Nephron (organoid): ENCODE data around the gene GPX3.

Experiments
- H3K27ac Mint-ChIP-seq, 3 experiments: 2 replicates each; pipeline ENCODE4 v1.8.0; 2020; ENCODE audit warnings: mixed read lengths in 3 of 3, mild to moderate bottlenecking in 2 of 3, moderate library complexity in 1 of 3
- H3K27me3 Mint-ChIP-seq: 2 replicates; pipeline ENCODE4 v1.8.0; 2021; ENCODE audit warnings: low read depth, mild to moderate bottlenecking, moderate library complexity, mixed read lengths
- H3K36me3 Mint-ChIP-seq: 2 replicates; pipeline ENCODE4 v1.8.0; 2020; ENCODE audit warnings: low read depth, mixed read lengths
- H3K4me1 Mint-ChIP-seq: 2 replicates; pipeline ENCODE4 v1.8.0; 2020; ENCODE audit warnings: mixed read lengths
- H3K4me3 Mint-ChIP-seq, 3 experiments: 2 replicates each; pipeline ENCODE4 v1.8.0; 2020; ENCODE audit warnings: mild to moderate bottlenecking in 3 of 3, mixed read lengths in 3 of 3, moderate library complexity in 2 of 3
- H3K9me3 Mint-ChIP-seq: 2 replicates; pipeline ENCODE4 v1.8.0; 2020; ENCODE audit warnings: mixed read lengths
- CTCF ChIP-seq, 3 experiments: fragments of 200-600 bp; sonication (generic); IDR thresholded peaks; one replicate each; pipeline ENCODE4 v1.5.0; 2021; ENCODE audit warnings: antibody characterized with exemption in 3 of 3; ENCODE audit not compliant: unreplicated experiment in 3 of 3

GPX3 gene

GRCh38 chr5:151068433-151069197 is 48.2 kb downstream of the GPX3 start:
- Mint-ChIP-seq H3K4me3 (no peak overlapping the region), H3K27ac (peak overlapping the region in 2 of 3 experiments; percentile 33 to 49), H3K9me3 (no peaks in the 10 kb centered on the region), H3K36me3 (no peaks in the 10 kb centered on the region), H3K27me3 (no peaks in the 10 kb centered on the region), H3K4me1 (peaks cover 71% of the 10 kb centered on the region)
- no peak for TF ChIP-seq CTCF (IDR thresholded peaks at IDR 0.05; ENCODE audit: unreplicated experiment in 3 of 3)

- TF ChIP-seq CTCF (IDR thresholded peaks at IDR 0.05; ENCODE audit: unreplicated experiment in 3 of 3): no peak
- Mint-ChIP-seq H3K27me3 (no peaks in the 10 kb centered on the region), H3K27ac (peak overlapping the region in 2 of 3 experiments; percentile 13 to 60), H3K4me3 (no peak overlapping the region), H3K4me1 (peaks cover 63% of the 10 kb centered on the region), H3K36me3 (no peaks in the 10 kb centered on the region), H3K9me3 (no peaks in the 10 kb centered on the region)
These were observed 50.1 kb downstream of the GPX3 start for GRCh38 chr5:151070449-151070848.

GRCh38 chr5:151071021-151071420 is 50.6 kb downstream of the GPX3 start:
- Mint-ChIP-seq H3K27ac (no peak overlapping the region), H3K27me3 (no peaks in the 10 kb centered on the region), H3K36me3 (no peaks in the 10 kb centered on the region), H3K4me1 (peaks cover 59% of the 10 kb centered on the region), H3K9me3 (no peaks in the 10 kb centered on the region), H3K4me3 (no peak overlapping the region)
- no peak for TF ChIP-seq CTCF (IDR thresholded peaks at IDR 0.05; ENCODE audit: unreplicated experiment in 3 of 3)

GRCh38 chr5:151071848-151072629 is 51.6 kb downstream of the GPX3 start:
- Mint-ChIP-seq H3K27me3 (no peaks in the 10 kb centered on the region), H3K9me3 (no peaks in the 10 kb centered on the region), H3K27ac (no peak overlapping the region), H3K4me1 (peaks cover 63% of the 10 kb centered on the region), H3K36me3 (peaks cover 4% of the 10 kb centered on the region), H3K4me3 (no peak overlapping the region)
- no peak for TF ChIP-seq CTCF (IDR thresholded peaks at IDR 0.05; ENCODE audit: unreplicated experiment in 3 of 3)

GRCh38 chr5:151072630-151073025 is 52.2 kb downstream of the GPX3 start:
- no peaks in the 10 kb centered on the region for H3K27me3 Mint-ChIP-seq
- peaks cover 4% of the 10 kb centered on the region for H3K36me3 Mint-ChIP-seq
- no peak for TF ChIP-seq CTCF (IDR thresholded peaks at IDR 0.05; ENCODE audit: unreplicated experiment in 3 of 3)
- no peak overlapping the region for H3K27ac Mint-ChIP-seq
- H3K4me3 Mint-ChIP-seq: no peak overlapping the region
- peaks cover 60% of the 10 kb centered on the region for H3K4me1 Mint-ChIP-seq
- H3K9me3 Mint-ChIP-seq: no peaks in the 10 kb centered on the region
